Head of caudate nucleus (tissue), 42 donors: Measurements from ENCODE around the gene BEND7.

Experiments
- DNase-seq, 42 donors: peaks; one replicate each; pipeline versions ENCODE4 v3.0.0 to v3.0.0-alpha.2; 2020 to 2021; ENCODE audit warnings: mixed read lengths in 7 of 42
- intact Hi-C: fragments of 100-400 bp; cut with DNase I; formaldehyde crosslinking; loops from one replicate; pipeline ENCODE4 v1.15.0; 2022

Gene BEND7

DNA sequence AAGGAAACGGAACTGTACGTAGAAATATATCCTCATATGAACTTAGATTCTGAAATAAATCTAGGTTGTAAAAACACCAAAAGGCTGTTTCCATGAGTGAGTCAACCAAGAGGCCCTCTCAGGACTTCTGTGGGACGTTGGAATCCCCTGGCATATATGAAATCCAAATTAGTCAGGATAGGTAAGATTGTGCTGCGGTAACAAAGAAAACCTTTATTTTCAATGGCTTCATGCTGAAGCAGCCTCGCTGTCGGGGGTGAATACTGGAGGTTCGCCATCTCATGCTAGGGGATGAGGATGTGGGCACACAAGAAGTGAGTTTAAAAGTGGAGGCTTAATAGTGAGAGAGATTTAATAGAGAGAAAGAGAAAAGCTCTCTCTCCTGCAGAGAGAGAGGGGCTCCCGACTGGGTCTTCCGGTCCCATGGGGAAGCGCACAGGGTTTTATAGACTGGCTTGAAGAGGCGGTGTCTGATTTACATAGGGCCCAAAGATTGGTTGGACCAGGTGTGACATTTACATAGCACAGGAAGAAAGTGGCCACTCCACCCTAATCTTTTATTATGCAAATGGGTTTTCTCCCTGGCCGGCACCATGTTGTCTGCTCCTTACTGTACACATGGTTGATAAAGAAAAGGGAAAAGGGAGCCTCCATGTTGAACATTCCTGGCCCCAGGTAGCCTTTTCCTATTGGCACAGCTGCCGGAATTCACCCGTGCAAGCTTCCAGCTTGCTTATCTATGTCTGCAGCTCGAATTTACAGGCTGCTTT is 128.4 kb downstream of the BEND7 start:
- no peak for DNase-seq
- intact Hi-C loops = no loop called here

- no peak for DNase-seq
- intact Hi-C loops = no loop called here
Measured at GRCh38 chr10:13399752-13400151, 129.1 kb downstream of the BEND7 start.

GRCh38 chr10:13399236-13399635 is 129.6 kb downstream of the BEND7 start:
- DNase-seq = no peak
- intact Hi-C loops = no loop called here

- intact Hi-C loops = no loop called here
- DNase-seq = no peak
Measured at GRCh38 chr10:13397052-13397451, 131.8 kb downstream of the BEND7 start.

DNA sequence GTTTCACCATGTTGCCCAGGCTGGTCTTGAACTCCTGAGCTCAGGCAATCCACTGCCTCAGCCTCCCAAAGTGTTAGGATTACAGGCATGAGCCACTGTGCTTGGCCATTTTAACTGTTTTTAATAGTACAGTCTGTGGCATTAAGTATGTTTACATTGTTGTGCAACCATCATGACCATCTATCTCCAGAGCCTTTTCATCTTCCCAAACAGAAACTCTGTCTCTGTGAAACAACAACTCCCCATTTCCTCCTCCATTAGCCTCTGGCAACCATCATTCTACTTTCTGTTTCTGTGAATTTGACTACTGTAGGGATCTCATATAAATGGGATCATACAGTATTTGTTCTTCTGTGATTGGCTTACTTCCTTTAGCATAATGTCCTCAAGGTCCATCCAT is 132.4 kb downstream of the BEND7 start:
- intact Hi-C loops = no loop called here
- no peak for DNase-seq

DNA sequence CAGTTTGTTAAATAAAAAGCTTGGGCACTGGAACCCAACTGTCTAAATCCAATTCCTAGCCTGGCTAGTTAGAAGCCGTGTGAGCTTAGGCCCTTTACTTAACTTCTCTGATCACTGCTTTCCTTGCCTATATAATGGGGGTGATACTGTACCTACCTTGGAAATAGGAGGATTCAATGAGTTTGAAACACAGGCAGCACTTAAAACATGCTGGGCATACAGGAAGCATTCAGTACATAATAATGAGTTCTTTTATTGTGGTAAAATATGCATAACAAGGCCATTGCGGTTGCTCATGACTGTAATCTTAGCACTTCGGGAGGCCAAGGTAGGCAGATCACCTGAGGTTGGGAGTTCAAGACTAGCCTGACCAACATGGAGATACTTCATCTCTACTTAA is 133.3 kb downstream of the BEND7 start:
- no peak for DNase-seq
- intact Hi-C loops = no loop called here

GRCh38 chr10:13393640-13394039 is 135.2 kb downstream of the BEND7 start:
- DNase-seq = no peak
- intact Hi-C loops = no loop called here

DNA sequence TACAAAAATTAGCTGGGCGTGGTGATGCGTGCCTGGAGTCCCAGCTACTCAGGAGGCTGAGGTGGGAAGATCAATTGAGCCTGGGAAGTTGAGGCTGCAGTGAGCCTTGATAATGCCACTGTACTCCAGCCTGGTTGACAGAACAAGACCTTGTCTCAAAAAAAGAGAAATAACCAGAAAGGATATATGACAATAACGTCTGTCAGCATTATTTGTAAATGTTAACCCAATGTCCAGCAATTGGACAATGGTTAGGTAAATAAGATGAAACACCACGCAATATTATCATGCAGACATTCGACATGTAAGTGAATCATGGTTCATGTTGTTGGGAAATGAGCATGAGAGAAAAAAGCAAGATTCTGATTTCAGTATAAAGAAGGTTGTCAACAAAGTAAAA is 136.1 kb downstream of the BEND7 start:
- intact Hi-C loops = no loop called here
- no peak for DNase-seq
